ENCODE measurements around the gene PITPNM1. TPM values are rescaled to one million over a fixed set of nuclear protein-coding genes. Genes with fewer than 3 reads are reported as not detected.
A peak's percentile ranks its signal among the peaks of the same experiment; 100 is the strongest.

PITPNM1 gene
- total and polyA plus RNA-seq, 2 of the 13 experiments (the other 11 are each of a cell fraction or from before 2014, with no cell fraction given), result 8.2 to 8.5 TPM

DNA sequence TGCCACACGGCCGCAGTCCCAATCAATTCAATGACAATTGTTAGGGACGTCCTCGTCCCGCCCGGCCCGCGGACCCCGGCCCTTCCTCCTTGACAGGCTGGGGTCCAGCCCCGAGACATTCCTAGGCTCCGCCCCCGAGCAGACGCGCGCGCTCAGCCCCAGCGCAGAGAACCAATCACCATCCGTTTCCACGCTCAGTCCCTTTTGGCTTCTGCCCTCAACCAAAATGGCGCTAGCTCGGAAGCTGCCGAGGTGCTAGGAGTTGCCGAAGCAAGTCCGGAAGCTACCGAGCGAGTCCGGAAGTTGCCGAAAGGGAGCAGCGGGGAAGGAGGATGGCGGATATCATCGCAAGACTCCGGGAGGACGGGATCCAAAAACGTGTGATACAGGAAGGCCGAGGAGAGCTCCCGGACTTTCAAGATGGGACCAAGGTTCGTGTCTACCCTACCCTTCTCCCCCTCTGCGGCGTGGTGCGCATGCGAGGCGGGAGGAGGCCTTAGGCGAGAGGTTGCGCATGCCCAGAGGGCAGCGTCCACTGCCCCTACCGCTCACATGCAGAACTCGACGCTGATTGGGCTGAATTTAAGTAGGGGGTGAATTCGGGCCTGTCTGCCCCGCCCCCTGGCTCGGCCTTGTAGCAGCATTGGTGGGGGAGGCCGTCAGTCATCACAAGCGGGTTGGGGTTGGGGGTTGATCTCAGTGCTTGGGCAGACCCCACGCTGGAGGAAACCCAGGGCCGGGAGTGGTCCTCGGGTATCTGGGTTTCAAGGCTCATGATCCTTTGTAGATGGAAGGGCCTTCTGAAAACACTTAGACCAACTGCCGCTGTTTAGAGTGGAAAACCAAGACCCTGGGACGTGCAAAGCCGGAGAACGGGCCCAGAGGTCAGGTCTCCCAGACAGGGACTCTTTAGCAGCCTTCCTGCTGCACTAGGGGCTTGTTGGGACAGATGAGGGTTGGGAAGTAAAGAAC is 22.1 kb downstream of the PITPNM1 start, which contains the start of gene AIP (continued):
- TF ChIP-seq, protein P1, sequence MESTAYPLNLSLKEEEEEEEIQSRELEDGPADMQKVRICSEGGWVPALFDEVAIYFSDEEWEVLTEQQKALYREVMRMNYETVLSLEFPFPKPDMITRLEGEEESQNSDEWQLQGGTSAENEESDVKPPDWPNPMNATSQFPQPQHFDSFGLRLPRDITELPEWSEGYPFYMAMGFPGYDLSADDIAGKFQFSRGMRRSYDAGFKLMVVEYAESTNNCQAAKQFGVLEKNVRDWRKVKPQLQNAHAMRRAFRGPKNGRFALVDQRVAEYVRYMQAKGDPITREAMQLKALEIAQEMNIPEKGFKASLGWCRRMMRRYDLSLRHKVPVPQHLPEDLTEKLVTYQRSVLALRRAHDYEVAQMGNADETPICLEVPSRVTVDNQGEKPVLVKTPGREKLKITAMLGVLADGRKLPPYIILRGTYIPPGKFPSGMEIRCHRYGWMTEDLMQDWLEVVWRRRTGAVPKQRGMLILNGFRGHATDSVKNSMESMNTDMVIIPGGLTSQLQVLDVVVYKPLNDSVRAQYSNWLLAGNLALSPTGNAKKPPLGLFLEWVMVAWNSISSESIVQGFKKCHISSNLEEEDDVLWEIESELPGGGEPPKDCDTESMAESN (CRISPR knock-in tag; conservative IDR thresholded peaks at IDR 0.05), result peak; percentile 85
- TF ChIP-seq, protein P2, sequence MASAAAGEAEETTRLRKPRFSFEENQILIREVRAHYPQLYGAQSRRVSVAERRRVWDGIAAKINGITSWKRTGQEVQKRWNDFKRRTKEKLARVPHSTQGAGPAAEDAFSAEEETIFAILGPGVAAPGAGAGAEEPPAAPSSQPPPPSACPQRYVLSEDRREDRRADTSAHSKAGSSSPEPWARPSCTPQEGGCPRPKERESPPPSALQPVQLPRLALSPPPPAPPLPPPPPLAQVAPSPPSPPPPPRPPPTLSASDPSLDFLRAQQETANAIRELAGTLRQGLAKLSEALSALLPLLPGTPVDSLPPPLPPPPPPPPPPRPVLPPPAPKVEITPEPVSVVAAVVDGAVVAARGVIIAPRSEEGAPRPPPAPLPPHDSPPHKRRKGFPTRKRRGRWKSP (CRISPR knock-in tag; IDR thresholded peaks at IDR 0.05), result peak; percentile 95
- TF ChIP-seq NFIB (CRISPR knock-in tag; IDR thresholded peaks at IDR 0.05; ENCODE audit: borderline replicate concordance), result no peak
- peak; percentile 45; the same call in 1 of the 2 replicates for TF ChIP-seq ZFP41 (CRISPR knock-in tag; IDR thresholded peaks at IDR 0.05; ENCODE audit: borderline replicate concordance)
- TF ChIP-seq, protein P3, sequence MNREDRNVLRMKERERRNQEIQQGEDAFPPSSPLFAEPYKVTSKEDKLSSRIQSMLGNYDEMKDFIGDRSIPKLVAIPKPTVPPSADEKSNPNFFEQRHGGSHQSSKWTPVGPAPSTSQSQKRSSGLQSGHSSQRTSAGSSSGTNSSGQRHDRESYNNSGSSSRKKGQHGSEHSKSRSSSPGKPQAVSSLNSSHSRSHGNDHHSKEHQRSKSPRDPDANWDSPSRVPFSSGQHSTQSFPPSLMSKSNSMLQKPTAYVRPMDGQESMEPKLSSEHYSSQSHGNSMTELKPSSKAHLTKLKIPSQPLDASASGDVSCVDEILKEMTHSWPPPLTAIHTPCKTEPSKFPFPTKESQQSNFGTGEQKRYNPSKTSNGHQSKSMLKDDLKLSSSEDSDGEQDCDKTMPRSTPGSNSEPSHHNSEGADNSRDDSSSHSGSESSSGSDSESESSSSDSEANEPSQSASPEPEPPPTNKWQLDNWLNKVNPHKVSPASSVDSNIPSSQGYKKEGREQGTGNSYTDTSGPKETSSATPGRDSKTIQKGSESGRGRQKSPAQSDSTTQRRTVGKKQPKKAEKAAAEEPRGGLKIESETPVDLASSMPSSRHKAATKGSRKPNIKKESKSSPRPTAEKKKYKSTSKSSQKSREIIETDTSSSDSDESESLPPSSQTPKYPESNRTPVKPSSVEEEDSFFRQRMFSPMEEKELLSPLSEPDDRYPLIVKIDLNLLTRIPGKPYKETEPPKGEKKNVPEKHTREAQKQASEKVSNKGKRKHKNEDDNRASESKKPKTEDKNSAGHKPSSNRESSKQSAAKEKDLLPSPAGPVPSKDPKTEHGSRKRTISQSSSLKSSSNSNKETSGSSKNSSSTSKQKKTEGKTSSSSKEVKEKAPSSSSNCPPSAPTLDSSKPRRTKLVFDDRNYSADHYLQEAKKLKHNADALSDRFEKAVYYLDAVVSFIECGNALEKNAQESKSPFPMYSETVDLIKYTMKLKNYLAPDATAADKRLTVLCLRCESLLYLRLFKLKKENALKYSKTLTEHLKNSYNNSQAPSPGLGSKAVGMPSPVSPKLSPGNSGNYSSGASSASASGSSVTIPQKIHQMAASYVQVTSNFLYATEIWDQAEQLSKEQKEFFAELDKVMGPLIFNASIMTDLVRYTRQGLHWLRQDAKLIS (CRISPR knock-in tag; IDR thresholded peaks at IDR 0.05), result no peak
- TF ChIP-seq PAF1 (CRISPR knock-in tag; IDR thresholded peaks at IDR 0.05), result no peak
- TF ChIP-seq, protein P4, sequence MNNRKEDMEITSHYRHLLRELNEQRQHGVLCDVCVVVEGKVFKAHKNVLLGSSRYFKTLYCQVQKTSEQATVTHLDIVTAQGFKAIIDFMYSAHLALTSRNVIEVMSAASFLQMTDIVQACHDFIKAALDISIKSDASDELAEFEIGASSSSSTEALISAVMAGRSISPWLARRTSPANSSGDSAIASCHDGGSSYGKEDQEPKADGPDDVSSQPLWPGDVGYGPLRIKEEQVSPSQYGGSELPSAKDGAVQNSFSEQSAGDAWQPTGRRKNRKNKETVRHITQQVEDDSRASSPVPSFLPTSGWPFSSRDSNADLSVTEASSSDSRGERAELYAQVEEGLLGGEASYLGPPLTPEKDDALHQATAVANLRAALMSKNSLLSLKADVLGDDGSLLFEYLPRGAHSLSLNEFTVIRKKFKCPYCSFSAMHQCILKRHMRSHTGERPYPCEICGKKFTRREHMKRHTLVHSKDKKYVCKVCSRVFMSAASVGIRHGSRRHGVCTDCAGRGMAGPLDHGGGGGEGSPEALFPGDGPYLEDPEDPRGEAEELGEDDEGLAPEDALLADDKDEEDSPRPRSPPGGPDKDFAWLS (CRISPR knock-in tag; IDR thresholded peaks at IDR 0.05; ENCODE audit: borderline replicate concordance), result no peak
- TF ChIP-seq ZMYM2 (CRISPR knock-in tag; IDR thresholded peaks at IDR 0.05), result peak; percentile 95
- TF ChIP-seq IKZF4 (CRISPR knock-in tag; IDR thresholded peaks at IDR 0.05; ENCODE audit: borderline replicate concordance, low read depth, not compliant biosample characterization), result peak; percentile 99
- peak; percentile 95 for TF ChIP-seq ZFP91 (CRISPR knock-in tag; IDR thresholded peaks at IDR 0.05; ENCODE audit: borderline replicate concordance)
- peak; percentile 100 for TF ChIP-seq ZNF883 (CRISPR knock-in tag; IDR thresholded peaks at IDR 0.05; ENCODE audit: not compliant biosample characterization)
- TF ChIP-seq, protein P5, sequence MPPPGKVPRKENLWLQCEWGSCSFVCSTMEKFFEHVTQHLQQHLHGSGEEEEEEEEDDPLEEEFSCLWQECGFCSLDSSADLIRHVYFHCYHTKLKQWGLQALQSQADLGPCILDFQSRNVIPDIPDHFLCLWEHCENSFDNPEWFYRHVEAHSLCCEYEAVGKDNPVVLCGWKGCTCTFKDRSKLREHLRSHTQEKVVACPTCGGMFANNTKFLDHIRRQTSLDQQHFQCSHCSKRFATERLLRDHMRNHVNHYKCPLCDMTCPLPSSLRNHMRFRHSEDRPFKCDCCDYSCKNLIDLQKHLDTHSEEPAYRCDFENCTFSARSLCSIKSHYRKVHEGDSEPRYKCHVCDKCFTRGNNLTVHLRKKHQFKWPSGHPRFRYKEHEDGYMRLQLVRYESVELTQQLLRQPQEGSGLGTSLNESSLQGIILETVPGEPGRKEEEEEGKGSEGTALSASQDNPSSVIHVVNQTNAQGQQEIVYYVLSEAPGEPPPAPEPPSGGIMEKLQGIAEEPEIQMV (CRISPR knock-in tag; IDR thresholded peaks at IDR 0.05; ENCODE audit: low read depth), result peak; percentile 91
- peak; percentile 97 for TF ChIP-seq MXD3 (CRISPR knock-in tag; IDR thresholded peaks at IDR 0.05)

Measured in HepG2 (cell line).